Osteoblast (primary cell): ENCODE results near the gene TRIM45. TPM values are rescaled to one million over a fixed set of nuclear protein-coding genes. Genes with fewer than 3 reads are reported as not detected.

ENCODE experiments used
- DNase-seq: peaks from one replicate; pipeline ENCODE4 v3.0.0; 2011; ENCODE audit warnings: low spot score, mixed read lengths; ENCODE audit not compliant: insufficient read length; ENCODE audit errors: missing footprints
- H2AFZ ChIP-seq: 2 replicates; pipeline ENCODE4 v1.6.0; 2011; ENCODE audit warnings: mild to moderate bottlenecking, low read length
- H3K27ac ChIP-seq: 2 replicates; pipeline ENCODE4 v1.5.1; 2011; ENCODE audit warnings: mild to moderate bottlenecking, low read depth, low read length, moderate library complexity
- H3K27me3 ChIP-seq: 2 replicates; pipeline ENCODE4 v1.6.0; 2012; ENCODE audit warnings: mild to moderate bottlenecking, control low read depth, inconsistent platforms, low read length, moderate library complexity; ENCODE audit not compliant: insufficient read depth
- H3K36me3 ChIP-seq: 2 replicates; pipeline ENCODE4 v1.5.1; 2011; ENCODE audit warnings: mild to moderate bottlenecking, low read length, control low read depth, moderate library complexity; ENCODE audit not compliant: insufficient read depth
- H3K4me1 ChIP-seq: 2 replicates; pipeline ENCODE4 v1.5.1; 2011; ENCODE audit warnings: mild to moderate bottlenecking, low read length, control low read depth, moderate library complexity; ENCODE audit not compliant: insufficient read depth
- H3K4me2 ChIP-seq: 2 replicates; pipeline ENCODE4 v1.6.0; 2011; ENCODE audit warnings: mild to moderate bottlenecking, low read length; ENCODE audit not compliant: insufficient read depth
- H3K4me3 ChIP-seq: fragments of 200-600 bp; sonication (generic); 3 replicates; pipeline ENCODE4 v1.5.1; 2012; ENCODE audit warnings: mild to moderate bottlenecking, low read length, inconsistent platforms; ENCODE audit not compliant: insufficient read depth
- H3K79me2 ChIP-seq: 2 replicates; pipeline ENCODE4 v1.6.0; 2012; ENCODE audit warnings: mild to moderate bottlenecking, low read length, control low read depth, inconsistent platforms; ENCODE audit not compliant: insufficient read depth
- H3K9me3 ChIP-seq: 2 replicates; pipeline ENCODE4 v1.5.1; 2011; ENCODE audit warnings: low read depth, low read length, control low read depth
- H4K20me1 ChIP-seq: 2 replicates; pipeline ENCODE4 v1.6.0; 2012; ENCODE audit warnings: mild to moderate bottlenecking, low read length, control low read depth; ENCODE audit not compliant: insufficient read depth
- total RNA-seq: library from RNA; depleted of rRNA; stranded (reverse); fragments of >200 nt; gene quantifications from 2 replicates; pipeline ENCODE4 v1.2.3, GENCODE V29; 2012
- TF ChIP-seq, protein P1 (sequence below): IDR thresholded peaks from 2 replicates; pipeline ENCODE4 v1.5.1; 2011; ENCODE audit warnings: mild to moderate bottlenecking, low read depth, low read length, moderate library complexity; ENCODE audit errors: extremely low read depth

Gene TRIM45
- total RNA-seq, 1 donor, result 1.4 TPM

GRCh38 chr1:117146072-117146471, 24.5 kb upstream of the TRIM45 start:
- Histone ChIP-seq H3K27me3 (no peaks in the 10 kb centered on the region), H3K4me1 (peaks cover 36% of the 10 kb centered on the region), H4K20me1 (no peaks in the 10 kb centered on the region), H3K4me3 (no peak overlapping the region), H3K4me2 (no peak overlapping the region), H2AFZ (no peak overlapping the region), H3K27ac (peak overlapping the region; percentile 75), H3K9me3 (no peaks in the 10 kb centered on the region), H3K79me2 (no peaks in the 10 kb centered on the region), H3K36me3 (no peaks in the 10 kb centered on the region)
- TF ChIP-seq, protein P1, sequence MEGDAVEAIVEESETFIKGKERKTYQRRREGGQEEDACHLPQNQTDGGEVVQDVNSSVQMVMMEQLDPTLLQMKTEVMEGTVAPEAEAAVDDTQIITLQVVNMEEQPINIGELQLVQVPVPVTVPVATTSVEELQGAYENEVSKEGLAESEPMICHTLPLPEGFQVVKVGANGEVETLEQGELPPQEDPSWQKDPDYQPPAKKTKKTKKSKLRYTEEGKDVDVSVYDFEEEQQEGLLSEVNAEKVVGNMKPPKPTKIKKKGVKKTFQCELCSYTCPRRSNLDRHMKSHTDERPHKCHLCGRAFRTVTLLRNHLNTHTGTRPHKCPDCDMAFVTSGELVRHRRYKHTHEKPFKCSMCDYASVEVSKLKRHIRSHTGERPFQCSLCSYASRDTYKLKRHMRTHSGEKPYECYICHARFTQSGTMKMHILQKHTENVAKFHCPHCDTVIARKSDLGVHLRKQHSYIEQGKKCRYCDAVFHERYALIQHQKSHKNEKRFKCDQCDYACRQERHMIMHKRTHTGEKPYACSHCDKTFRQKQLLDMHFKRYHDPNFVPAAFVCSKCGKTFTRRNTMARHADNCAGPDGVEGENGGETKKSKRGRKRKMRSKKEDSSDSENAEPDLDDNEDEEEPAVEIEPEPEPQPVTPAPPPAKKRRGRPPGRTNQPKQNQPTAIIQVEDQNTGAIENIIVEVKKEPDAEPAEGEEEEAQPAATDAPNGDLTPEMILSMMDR, result no peak
- DNase-seq, result no peak

DNA sequence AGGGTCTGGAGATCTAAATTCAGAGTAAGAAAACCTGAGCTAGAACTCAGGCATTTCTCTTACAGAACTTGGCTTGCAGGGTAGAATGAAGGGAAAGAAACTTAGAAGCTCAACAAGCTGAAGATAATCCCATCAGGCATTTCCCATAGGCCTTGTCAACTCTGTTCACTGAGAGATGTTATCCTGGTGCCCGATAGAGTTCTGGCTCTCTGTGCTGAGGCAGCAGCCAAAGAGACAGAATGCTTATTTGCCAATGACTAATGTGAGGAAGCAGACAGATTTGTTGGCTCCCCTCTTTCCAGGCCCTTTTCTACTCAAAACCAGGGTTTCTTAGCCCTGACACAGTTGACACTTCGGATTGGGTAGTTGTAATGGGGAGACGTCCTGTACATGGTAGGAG, 22.3 kb upstream of the TRIM45 start:
- H4K20me1 ChIP-seq, result no peaks in the 10 kb centered on the region
- H3K79me2 ChIP-seq, result no peaks in the 10 kb centered on the region
- no peak for DNase-seq
- no peak overlapping the region for H3K4me3 ChIP-seq
- no peaks in the 10 kb centered on the region for H3K9me3 ChIP-seq
- no peaks in the 10 kb centered on the region for H3K27me3 ChIP-seq
- TF ChIP-seq, protein P1, result no peak
- peak overlapping the region; percentile 10 for H3K27ac ChIP-seq
- H3K4me1 ChIP-seq, result peaks cover 36% of the 10 kb centered on the region
- no peaks in the 10 kb centered on the region for H3K36me3 ChIP-seq
- peak overlapping the region; percentile 20 for H2AFZ ChIP-seq
- no peak overlapping the region for H3K4me2 ChIP-seq

DNA sequence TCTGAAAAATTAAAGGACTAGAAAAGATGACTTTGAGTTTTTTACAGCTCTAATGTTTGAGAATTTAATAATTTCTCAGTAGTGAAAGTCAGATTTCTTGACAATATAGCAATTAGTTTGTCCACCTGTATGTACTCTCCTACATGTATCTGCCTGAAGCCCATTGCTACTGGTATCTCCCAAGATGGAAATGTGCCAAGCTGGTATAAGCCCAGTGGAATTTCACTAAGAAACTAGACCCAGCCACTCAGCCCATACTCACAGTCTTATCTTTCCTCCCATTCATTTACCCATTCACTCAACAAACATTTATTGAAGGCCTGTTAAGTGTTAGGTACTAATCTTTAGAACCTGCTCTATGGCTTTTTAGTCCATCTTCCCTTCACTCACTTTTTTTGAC, 21.6 kb upstream of the TRIM45 start:
- H3K4me2 ChIP-seq, result no peak overlapping the region
- peaks cover 35% of the 10 kb centered on the region for H3K4me1 ChIP-seq
- no peaks in the 10 kb centered on the region for H3K79me2 ChIP-seq
- H4K20me1 ChIP-seq, result no peaks in the 10 kb centered on the region
- no peaks in the 10 kb centered on the region for H3K9me3 ChIP-seq
- H3K36me3 ChIP-seq, result no peaks in the 10 kb centered on the region
- no peak overlapping the region for H2AFZ ChIP-seq
- DNase-seq, result no peak
- no peak overlapping the region for H3K27ac ChIP-seq
- no peaks in the 10 kb centered on the region for H3K27me3 ChIP-seq
- no peak overlapping the region for H3K4me3 ChIP-seq
- TF ChIP-seq, protein P1, result no peak

GRCh38 chr1:117142200-117142599, 20.7 kb upstream of the TRIM45 start:
- no peaks in the 10 kb centered on the region for H3K36me3 ChIP-seq
- H4K20me1 ChIP-seq, result no peaks in the 10 kb centered on the region
- H3K27ac ChIP-seq, result no peak overlapping the region
- peaks cover 25% of the 10 kb centered on the region for H3K4me1 ChIP-seq
- H2AFZ ChIP-seq, result no peak overlapping the region
- no peaks in the 10 kb centered on the region for H3K9me3 ChIP-seq
- H3K79me2 ChIP-seq, result no peaks in the 10 kb centered on the region
- no peak overlapping the region for H3K4me2 ChIP-seq
- TF ChIP-seq, protein P1, result no peak
- DNase-seq, result no peak
- no peaks in the 10 kb centered on the region for H3K27me3 ChIP-seq
- no peak overlapping the region for H3K4me3 ChIP-seq
